ENCODE measurements around the gene RAB6B. TPM values are rescaled to one million over a fixed set of nuclear protein-coding genes. Genes with fewer than 3 reads are reported as not detected.
"Not testable (repeated sequence)": the region's sequence is repeated elsewhere in the genome, so short reads cannot be mapped to it uniquely, and the experiment has no call there.

RAB6B gene
- total RNA-seq, 1 experiment from 2014 or later, result 0.18 TPM

- Histone ChIP-seq H3K27ac (no peak overlapping the region), H3K36me3 (no peaks in the 10 kb centered on the region), H3K9me3 (replicated peaks) (no peaks in the 10 kb centered on the region), H3K27me3 (replicated peaks) (peaks cover 14% of the 10 kb centered on the region), H3K4me3 (no peak overlapping the region), H3K4me1 (replicated peaks) (no peaks in the 10 kb centered on the region)
- DNase-seq (ENCODE audit: low read depth in 1 of 2, low spot score in 2 of 2), result no peak
Measured at GRCh38 chr3:133782454-133782853, 113.2 kb downstream of the RAB6B start.

- Histone ChIP-seq H3K36me3 (no peaks in the 10 kb centered on the region), H3K27ac (no peak overlapping the region), H3K4me3 (no peak overlapping the region), H3K9me3 (replicated peaks) (no peaks in the 10 kb centered on the region), H3K4me1 (replicated peaks) (no peaks in the 10 kb centered on the region), H3K27me3 (replicated peaks) (peaks cover 14% of the 10 kb centered on the region)
- DNase-seq (ENCODE audit: low read depth in 1 of 2, low spot score in 2 of 2), result no peak
Measured at GRCh38 chr3:133781570-133781969, 114.1 kb downstream of the RAB6B start.

GRCh38 chr3:133780756-133781155 is 114.9 kb downstream of the RAB6B start:
- H3K36me3 ChIP-seq; H3K4me1 ChIP-seq (replicated peaks); DNase-seq (ENCODE audit: low read depth in 1 of 2, low spot score in 2 of 2); H3K4me3 ChIP-seq; H3K27ac ChIP-seq; H3K9me3 ChIP-seq (replicated peaks): not testable (repeated sequence)
- peaks cover 14% of the 10 kb centered on the region for H3K27me3 ChIP-seq (replicated peaks)

GRCh38 chr3:133779626-133780203 is 116.0 kb downstream of the RAB6B start:
- DNase-seq (ENCODE audit: low read depth in 1 of 2, low spot score in 2 of 2), result no peak
- Histone ChIP-seq H3K36me3 (no peaks in the 10 kb centered on the region), H3K9me3 (replicated peaks) (no peaks in the 10 kb centered on the region), H3K27me3 (replicated peaks) (peaks cover 14% of the 10 kb centered on the region), H3K4me1 (replicated peaks) (no peaks in the 10 kb centered on the region), H3K27ac (no peak overlapping the region), H3K4me3 (no peak overlapping the region)

- no peaks in the 10 kb centered on the region for H3K4me1 ChIP-seq (replicated peaks)
- no peaks in the 10 kb centered on the region for H3K9me3 ChIP-seq (replicated peaks)
- H3K27ac ChIP-seq, result no peak overlapping the region
- peaks cover 11% of the 10 kb centered on the region for H3K27me3 ChIP-seq (replicated peaks)
- H3K36me3 ChIP-seq, result no peaks in the 10 kb centered on the region
- H3K4me3 ChIP-seq, result no peak overlapping the region
- DNase-seq (ENCODE audit: low read depth in 1 of 2, low spot score in 2 of 2), result no peak
Measured at GRCh38 chr3:133777807-133778568, 117.7 kb downstream of the RAB6B start.

- no peak overlapping the region for H3K27ac ChIP-seq
- no peaks in the 10 kb centered on the region for H3K4me1 ChIP-seq (replicated peaks)
- H3K9me3 ChIP-seq (replicated peaks), result no peaks in the 10 kb centered on the region
- DNase-seq (ENCODE audit: low read depth in 1 of 2, low spot score in 2 of 2), result no peak
- H3K4me3 ChIP-seq, result no peak overlapping the region
- no peaks in the 10 kb centered on the region for H3K36me3 ChIP-seq
- H3K27me3 ChIP-seq (replicated peaks), result peaks cover 6% of the 10 kb centered on the region; the same call in 1 of the 2 replicates
Measured at GRCh38 chr3:133776794-133777438, 118.8 kb downstream of the RAB6B start.

GRCh38 chr3:133775835-133776234 is 119.8 kb downstream of the RAB6B start:
- Histone ChIP-seq H3K9me3 (replicated peaks) (no peaks in the 10 kb centered on the region), H3K4me3 (no peak overlapping the region), H3K27ac (no peak overlapping the region), H3K27me3 (replicated peaks) (no peaks in the 10 kb centered on the region), H3K36me3 (no peaks in the 10 kb centered on the region), H3K4me1 (replicated peaks) (no peaks in the 10 kb centered on the region)
- no peak for DNase-seq (ENCODE audit: low read depth in 1 of 2, low spot score in 2 of 2)

GRCh38 chr3:133775309-133775708 is 120.4 kb downstream of the RAB6B start:
- no peak overlapping the region for H3K4me3 ChIP-seq
- no peaks in the 10 kb centered on the region for H3K27me3 ChIP-seq (replicated peaks)
- DNase-seq (ENCODE audit: low read depth in 1 of 2, low spot score in 2 of 2), result no peak
- no peaks in the 10 kb centered on the region for H3K9me3 ChIP-seq (replicated peaks)
- H3K36me3 ChIP-seq, result no peaks in the 10 kb centered on the region
- no peaks in the 10 kb centered on the region for H3K4me1 ChIP-seq (replicated peaks)
- H3K27ac ChIP-seq, result no peak overlapping the region

Other genes starting within 250 kb of the RAB6B start
- 35.7 and 58.0 TPM in 2 replicates for gene TOPBP1, start 233.9 kb downstream of the RAB6B start, total RNA-seq (2014; rRNA removed; shearing (Covaris generic))
- gene TF, start 149.5 kb downstream of the RAB6B start, total RNA-seq (2014; rRNA removed; shearing (Covaris generic)), result not detected in 2 replicates
- gene SRPRB, start 90.1 kb downstream of the RAB6B start, total RNA-seq (2014; rRNA removed; shearing (Covaris generic)), result 63.1 and 69.9 TPM in 2 replicates
- gene SLCO2A1, start 134.0 kb upstream of the RAB6B start, total RNA-seq (2014; rRNA removed; shearing (Covaris generic)), result 0.16 TPM in 1 of 2 replicates, not detected in the other